HepG2 (cell line): ENCODE measurements around the gene CHKA. TPM values are rescaled to one million over a fixed set of nuclear protein-coding genes. Genes with fewer than 3 reads are reported as not detected.
A peak's percentile ranks its signal among the peaks of the same experiment; 100 is the strongest.

ENCODE experiments used
- CEBPG ChIP-seq: IDR thresholded peaks from 2 replicates; pipeline ENCODE4 v1.6.1; 2016
- CHD4 ChIP-seq: fragments of 200-600 bp; sonication (generic); IDR thresholded peaks from 2 replicates; pipeline ENCODE4 v1.7.0; 2017; ENCODE audit warnings: mild to moderate bottlenecking, low read length, borderline replicate concordance
- JUNB ChIP-seq: sonication (generic); formaldehyde crosslinking; IDR thresholded peaks from 2 replicates; pipeline ENCODE4 v1.8.0; 2022; ENCODE audit warnings: missing genetic modification reagents, mild to moderate bottlenecking, borderline replicate concordance
- KDM4B ChIP-seq: sonication (generic); formaldehyde crosslinking; IDR thresholded peaks from 2 replicates; pipeline ENCODE4 v1.4.0; 2020; ENCODE audit warnings: missing genetic modification reagents
- MNT ChIP-seq: fragments of 450-650 bp; IDR thresholded peaks from 2 replicates; pipeline ENCODE4 v1.6.1; 2016
- MZF1 ChIP-seq: sonication (generic); formaldehyde crosslinking; IDR thresholded peaks from 2 replicates; pipeline ENCODE4 v1.8.1; 2023; ENCODE audit warnings: mild to moderate bottlenecking, missing genetic modification reagents, borderline replicate concordance
- NAIF1 ChIP-seq: sonication (generic); formaldehyde crosslinking; IDR thresholded peaks from 2 replicates; pipeline ENCODE4 v1.5.0; 2020; ENCODE audit warnings: mild to moderate bottlenecking, missing genetic modification reagents, borderline replicate concordance
- NFKBIZ ChIP-seq: IDR thresholded peaks from 2 replicates; pipeline ENCODE4 v1.6.1; 2018; ENCODE audit warnings: missing genetic modification reagents, missing compliant biosample characterization
- PAF1 ChIP-seq: IDR thresholded peaks from 2 replicates; pipeline ENCODE4 v1.6.1; 2016; ENCODE audit warnings: missing genetic modification reagents, missing compliant biosample characterization
- SRY ChIP-seq: sonication (generic); formaldehyde crosslinking; IDR thresholded peaks from 2 replicates; pipeline ENCODE4 v1.8.0; 2022; ENCODE audit warnings: mild to moderate bottlenecking, missing genetic modification reagents
- TBL1XR1 ChIP-seq: fragments of 150-350 bp; IDR thresholded peaks from 2 replicates; pipeline ENCODE4 v1.6.1; 2014; ENCODE audit warnings: borderline replicate concordance, low read length; ENCODE audit not compliant: partially characterized antibody
- TCF7L2 ChIP-seq: IDR thresholded peaks from 2 replicates; pipeline ENCODE4 v1.6.1; 2011; ENCODE audit warnings: mild to moderate bottlenecking, low read depth, low read length, moderate library complexity
- ZFX ChIP-seq: sonication (generic); formaldehyde crosslinking; IDR thresholded peaks from 2 replicates; pipeline ENCODE4 v1.4.0; 2020; ENCODE audit warnings: mild to moderate bottlenecking, low read depth, missing genetic modification reagents, moderate library complexity
- ZFY ChIP-seq: sonication (generic); formaldehyde crosslinking; IDR thresholded peaks from 2 replicates; pipeline ENCODE4 v1.4.0; 2020; ENCODE audit warnings: missing genetic modification reagents
- ZHX2 ChIP-seq, 2 experiments: sonication (generic) in 1 of 2; formaldehyde crosslinking in 1 of 2; IDR thresholded peaks; 2 replicates each; pipeline versions ENCODE4 v1.6.1 to v1.9.0; 2014 to 2022; ENCODE audit warnings: antibody characterized with exemption in 1 of 2, borderline replicate concordance in 1 of 2, inconsistent platforms in 1 of 2, low read depth in 1 of 2, missing genetic modification reagents in 1 of 2
- ZNF17 ChIP-seq: sonication (generic); formaldehyde crosslinking; IDR thresholded peaks from 2 replicates; pipeline ENCODE4 v1.5.0; 2020; ENCODE audit warnings: mild to moderate bottlenecking, missing genetic modification reagents
- ZNF207 ChIP-seq: fragments of 450-650 bp; IDR thresholded peaks from 2 replicates; pipeline ENCODE4 v1.6.1; 2016; ENCODE audit warnings: antibody characterized with exemption, borderline replicate concordance
- ZNF260 ChIP-seq: sonication (generic); formaldehyde crosslinking; IDR thresholded peaks from 2 replicates; pipeline ENCODE4 v1.4.0; 2020; ENCODE audit warnings: missing genetic modification reagents, low read depth, mild to moderate bottlenecking, borderline replicate concordance
- ZNF274 ChIP-seq: sonication (generic); formaldehyde crosslinking; IDR thresholded peaks from 2 replicates; pipeline ENCODE4 v1.5.1; 2020; ENCODE audit warnings: mild to moderate bottlenecking, missing genetic modification reagents
- ZNF3 ChIP-seq: IDR thresholded peaks from 2 replicates; pipeline ENCODE4 v1.7.0; 2017; ENCODE audit warnings: inconsistent platforms
- polyA plus RNA-seq, 8 experiments: library from polyadenylated mRNA; depleted of rRNA in 3 of 8; stranded (reverse) in 7 of 8; unstranded in 1 of 8; fragments of >200 nt; fragmentation: Illumina TruSeq in 4 of 8; extraction: Trizol in 4 of 8; gene quantifications; 2 replicates each; pipeline versions ENCODE4 v1.2.1 to v1.2.3, GENCODE V29; 2011 to 2016; ENCODE audit warnings: low read depth in 4 of 8, missing spikeins in 1 of 8, mixed read lengths in 1 of 8; ENCODE audit not compliant: insufficient read depth in 1 of 8
- total RNA-seq, 5 experiments: library from RNA; depleted of rRNA; stranded (reverse); fragments of >200 nt; fragmentation: Illumina TruSeq; extraction: Trizol; gene quantifications; 2 replicates each; pipeline ENCODE4 v1.2.3, GENCODE V29; 2016; ENCODE audit warnings: low read depth in 1 of 5
- TF ChIP-seq, protein P1 (sequence below): sonication (generic); formaldehyde crosslinking; IDR thresholded peaks from 2 replicates; pipeline ENCODE4 v1.8.0; 2022; ENCODE audit warnings: missing genetic modification reagents, mild to moderate bottlenecking, moderate library complexity, borderline replicate concordance

The CHKA gene
- total and polyA plus RNA-seq, 2 of the 13 experiments (the other 11 are each of a cell fraction or from before 2014, with no cell fraction given) = 71.6 to 92.7 TPM

- TF ChIP-seq ZNF207 (no peak), ZNF3 (CRISPR knock-in tag) (no peak), ZNF17 (CRISPR knock-in tag) (no peak), ZFX (CRISPR knock-in tag) (peak; percentile 84), CHD4 (no peak; the same call in none of the 2 replicates), CEBPG (CRISPR knock-in tag) (peak; percentile 62), TCF7L2 (no peak), KDM4B (CRISPR knock-in tag) (peak; percentile 81), PAF1 (no peak), MNT (peak; percentile 82), NAIF1 (CRISPR knock-in tag) (0 out of 2 replicates have a peak, but pooled peaks have one; percentile 81), ZNF260 (no peak), SRY (CRISPR knock-in tag) (peak; percentile 93), ZFY (CRISPR knock-in tag) (peak; percentile 66), TBL1XR1 (peak; percentile 59), ZNF274 (CRISPR knock-in tag) (peak; percentile 56; the same call in 1 of the 2 replicates), ZHX2 (IDR thresholded peaks at IDR 0.05; ENCODE audit: low read depth) (0 out of 2 replicates have a peak, but pooled peaks have one; percentile 55), ZHX2 (CRISPR knock-in tag; IDR thresholded peaks at IDR 0.05; ENCODE audit: borderline replicate concordance) (no peak), NFKBIZ (CRISPR knock-in tag) (peak; percentile 80; the same call in 1 of the 2 replicates), JUNB (CRISPR knock-in tag) (no peak), MZF1 (CRISPR knock-in tag) (no peak)
- TF ChIP-seq, protein P1, sequence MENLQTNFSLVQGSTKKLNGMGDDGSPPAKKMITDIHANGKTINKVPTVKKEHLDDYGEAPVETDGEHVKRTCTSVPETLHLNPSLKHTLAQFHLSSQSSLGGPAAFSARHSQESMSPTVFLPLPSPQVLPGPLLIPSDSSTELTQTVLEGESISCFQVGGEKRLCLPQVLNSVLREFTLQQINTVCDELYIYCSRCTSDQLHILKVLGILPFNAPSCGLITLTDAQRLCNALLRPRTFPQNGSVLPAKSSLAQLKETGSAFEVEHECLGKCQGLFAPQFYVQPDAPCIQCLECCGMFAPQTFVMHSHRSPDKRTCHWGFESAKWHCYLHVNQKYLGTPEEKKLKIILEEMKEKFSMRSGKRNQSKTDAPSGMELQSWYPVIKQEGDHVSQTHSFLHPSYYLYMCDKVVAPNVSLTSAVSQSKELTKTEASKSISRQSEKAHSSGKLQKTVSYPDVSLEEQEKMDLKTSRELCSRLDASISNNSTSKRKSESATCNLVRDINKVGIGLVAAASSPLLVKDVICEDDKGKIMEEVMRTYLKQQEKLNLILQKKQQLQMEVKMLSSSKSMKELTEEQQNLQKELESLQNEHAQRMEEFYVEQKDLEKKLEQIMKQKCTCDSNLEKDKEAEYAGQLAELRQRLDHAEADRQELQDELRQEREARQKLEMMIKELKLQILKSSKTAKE (CRISPR knock-in tag) = peak; percentile 86
Observed at GRCh38 chr11:68146704-68147474, 25.7 kb upstream of the CHKA start (continued).
